HG02642 (cell line): Measurements from ENCODE around the gene GCG.

Source experiments
- ATAC-seq: cut with Tn5 transposase; IDR thresholded peaks from one replicate; pipeline ENCODE4 v1.9.1; 2021; ENCODE audit warnings: mild to moderate bottlenecking; ENCODE audit not compliant: unreplicated experiment, poor library complexity

GCG gene

GRCh38 chr2:162152147-162152546, at the start of gene GCG:
Gene GCG, minus strand, starts transcription at chr2:162152247. Its CDS starts 3,069 bp downstream, at chr2:162149178.
- no peak for ATAC-seq

GRCh38 chr2:162200636-162201035, 48.6 kb upstream of the GCG start:
- ATAC-seq, result no peak

DNA sequence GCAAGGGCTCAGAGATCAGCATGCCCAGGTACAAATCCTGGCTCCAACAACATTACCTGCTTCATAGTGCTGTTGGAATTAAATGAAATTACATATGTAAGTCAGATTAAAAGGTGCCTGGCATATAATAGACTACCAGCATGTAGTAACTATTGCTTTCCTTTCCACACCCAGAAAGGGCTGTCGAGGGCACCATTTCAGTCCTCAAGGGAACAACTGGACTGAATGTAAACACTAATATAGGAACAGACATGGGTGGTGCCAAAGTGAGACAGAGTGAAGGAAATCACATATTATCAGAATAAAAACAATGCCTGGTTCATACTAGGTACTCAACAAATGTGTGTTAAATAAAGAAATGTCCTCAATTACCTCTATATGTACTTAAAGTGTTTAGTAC, 47.9 kb upstream of the GCG start:
- ATAC-seq, result no peak

DNA sequence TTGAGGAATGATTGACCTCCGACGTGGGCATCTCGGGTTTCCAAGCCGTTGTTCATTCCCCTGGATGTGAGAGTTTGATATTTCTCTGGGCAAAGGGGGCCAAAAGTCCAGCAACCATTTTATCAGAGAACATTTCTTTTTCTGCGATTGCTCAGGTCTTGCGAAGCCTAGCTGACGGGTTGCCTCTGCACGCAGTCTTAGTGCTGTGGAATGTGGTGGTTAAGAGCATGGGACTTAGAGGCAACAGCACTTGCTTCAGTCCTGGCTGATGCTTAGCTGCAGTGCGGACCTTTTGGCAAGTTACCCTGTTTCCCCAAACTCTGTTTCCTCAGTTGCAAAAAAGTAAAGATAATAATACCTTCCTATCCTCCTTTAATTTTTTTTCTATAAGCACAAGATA, 46.2 kb upstream of the GCG start:
- ATAC-seq, result no peak

- no peak for ATAC-seq
Observed at GRCh38 chr2:162197069-162197825, 45.2 kb upstream of the GCG start.

GRCh38 chr2:162196638-162197037, 44.6 kb upstream of the GCG start:
- ATAC-seq, result no peak

DNA sequence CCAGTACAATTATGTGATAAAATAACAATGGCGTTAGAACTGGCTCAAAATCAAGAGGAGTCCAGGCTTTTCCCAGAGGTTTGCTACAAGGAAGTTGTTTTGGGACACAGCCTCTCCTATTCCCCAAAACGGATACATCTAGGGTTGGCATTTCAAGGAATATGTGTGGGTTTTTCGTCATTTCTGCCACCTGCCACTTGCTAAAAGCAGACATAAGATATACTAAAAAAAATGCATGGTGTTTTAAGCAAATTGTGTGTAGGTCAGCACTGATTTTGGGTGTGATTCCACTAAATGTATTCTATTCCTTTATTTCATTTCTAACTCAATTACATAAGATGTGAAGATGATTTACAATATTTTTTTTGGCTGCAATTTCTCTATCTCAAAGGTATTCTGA, 36.4 kb upstream of the GCG start:
- ATAC-seq, result no peak

DNA sequence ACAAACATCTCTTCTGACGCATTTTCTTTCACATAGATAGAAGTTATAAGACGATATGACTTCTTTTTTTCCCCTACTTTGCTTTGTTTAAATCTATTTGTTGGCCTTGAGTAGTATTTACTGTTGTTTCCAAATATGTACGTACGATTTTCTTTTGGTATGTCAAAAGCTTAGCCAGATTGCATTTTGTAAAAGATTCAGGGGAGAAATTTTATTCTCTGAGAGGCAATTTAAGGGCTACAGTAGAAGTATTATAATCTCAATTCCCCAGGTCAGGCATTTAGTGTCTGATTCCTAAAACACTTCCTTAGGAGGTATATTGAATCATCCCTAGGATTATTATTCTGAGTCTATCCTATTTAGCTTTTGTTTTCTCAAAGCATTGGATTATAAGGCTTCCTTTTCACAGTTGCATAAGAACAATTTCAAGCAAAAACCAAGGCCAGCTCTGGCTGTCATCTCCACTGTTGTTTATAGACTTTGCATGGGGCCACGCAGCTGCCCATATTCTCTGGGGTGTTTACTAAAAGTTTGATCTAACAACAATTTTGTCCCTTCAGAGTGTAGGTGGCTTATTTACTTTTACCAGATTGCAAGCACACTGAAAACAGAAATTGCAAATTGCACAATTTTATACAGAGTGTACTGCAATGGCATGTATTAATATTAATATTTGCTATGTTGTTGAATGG, 33.6 kb upstream of the GCG start:
- no peak for ATAC-seq

GRCh38 chr2:162184821-162185450, 32.9 kb upstream of the GCG start:
- ATAC-seq, result no peak

DNA sequence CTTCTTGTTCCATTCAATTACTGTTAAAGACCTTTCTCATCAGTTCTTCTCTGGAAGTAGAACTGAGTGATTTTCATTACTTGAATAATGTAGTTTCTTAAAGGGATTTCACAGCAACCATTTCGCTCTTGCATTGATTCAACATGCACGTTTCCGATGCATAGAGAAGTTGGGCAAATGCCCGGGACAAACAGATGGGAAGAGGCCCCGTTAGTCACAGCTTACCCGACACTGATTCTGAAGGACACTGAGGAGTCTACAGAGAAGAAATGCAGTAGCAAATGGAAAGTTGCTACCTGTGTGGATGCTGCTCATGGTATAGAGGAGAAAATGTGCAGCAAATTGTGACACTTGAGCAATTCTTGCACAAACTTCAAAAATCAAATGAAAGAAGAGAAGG, 32.3 kb upstream of the GCG start:
- no peak for ATAC-seq

- ATAC-seq, result no peak
Observed at GRCh38 chr2:162182395-162182794, 30.3 kb upstream of the GCG start.

- no peak for ATAC-seq
Observed at GRCh38 chr2:162177301-162177700, 25.3 kb upstream of the GCG start.

GRCh38 chr2:162175714-162176113, 23.7 kb upstream of the GCG start:
- no peak for ATAC-seq

- no peak for ATAC-seq
Observed at GRCh38 chr2:162174746-162175145, 22.7 kb upstream of the GCG start.

- no peak for ATAC-seq
Observed at GRCh38 chr2:162172802-162173370, 20.8 kb upstream of the GCG start.

DNA sequence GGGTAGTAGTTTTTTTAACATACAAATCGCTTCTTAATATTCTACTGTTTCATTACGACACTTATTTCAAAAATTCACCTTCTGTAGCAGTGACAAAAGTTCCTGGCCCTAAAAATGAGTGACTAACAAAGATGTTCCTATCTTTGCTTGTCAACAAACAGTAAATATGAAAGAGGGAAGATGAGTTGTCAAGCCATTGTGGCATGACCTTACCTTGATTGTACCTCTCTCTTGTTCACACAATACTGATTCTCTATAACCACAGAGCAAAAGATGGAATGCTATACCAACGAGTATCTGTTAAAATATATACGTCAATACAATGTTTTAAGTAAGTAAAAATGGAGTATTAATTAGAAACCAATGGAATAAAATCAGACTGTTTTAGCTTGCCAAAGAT, 14.7 kb upstream of the GCG start:
- no peak for ATAC-seq

- ATAC-seq, result no peak
Observed at GRCh38 chr2:162166174-162166573, 14.1 kb upstream of the GCG start.

- ATAC-seq, result no peak
Observed at GRCh38 chr2:162164802-162165201, 12.8 kb upstream of the GCG start.

- ATAC-seq, result no peak
Observed at GRCh38 chr2:162159446-162159845, 7.4 kb upstream of the GCG start.

DNA sequence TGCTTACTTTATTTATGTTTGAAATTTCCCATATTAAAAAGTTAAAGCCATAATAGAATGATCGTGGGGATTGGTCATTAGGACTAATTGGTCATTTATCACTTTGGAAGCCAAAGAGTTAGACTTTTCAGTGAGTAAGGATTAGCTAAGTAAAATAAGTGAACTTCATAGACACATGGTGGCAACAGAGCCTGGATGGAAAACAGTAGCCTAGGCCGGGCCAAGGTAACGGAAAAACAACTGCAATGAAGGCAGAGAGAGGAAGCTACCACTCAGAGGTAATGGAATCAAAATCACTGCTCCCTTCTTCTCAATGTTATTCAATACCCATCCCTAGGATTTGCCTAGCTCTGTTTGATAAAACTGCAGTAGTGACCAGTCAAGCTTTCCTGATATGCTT, 4.1 kb upstream of the GCG start:
- no peak for ATAC-seq

- ATAC-seq, result no peak
Observed at GRCh38 chr2:162155093-162155492, 3.0 kb upstream of the GCG start.
